Renal pelvis (tissue), 4 donors: ENCODE data around the gene PRPF6. TPM values are rescaled to one million over a fixed set of nuclear protein-coding genes. Genes with fewer than 3 reads are reported as not detected.
"Not testable (repeated sequence)": the region's sequence is repeated elsewhere in the genome, so short reads cannot be mapped to it uniquely, and the experiment has no call there.

Experiments
- DNase-seq: peaks from one replicate; pipeline ENCODE4 v3.0.0-alpha.2; 2013
- polyA plus RNA-seq, 3 donors: library from polyadenylated mRNA; unstranded; fragments of 120-200 nt; gene quantifications; one replicate each; pipeline ENCODE4 v1.2.1, GENCODE V29; 2013; ENCODE audit not compliant: insufficient read length in 3 of 3

Gene PRPF6
- polyA plus RNA-seq, 3 donors = 87.4 to 97.2 (median 92.1) TPM

DNA sequence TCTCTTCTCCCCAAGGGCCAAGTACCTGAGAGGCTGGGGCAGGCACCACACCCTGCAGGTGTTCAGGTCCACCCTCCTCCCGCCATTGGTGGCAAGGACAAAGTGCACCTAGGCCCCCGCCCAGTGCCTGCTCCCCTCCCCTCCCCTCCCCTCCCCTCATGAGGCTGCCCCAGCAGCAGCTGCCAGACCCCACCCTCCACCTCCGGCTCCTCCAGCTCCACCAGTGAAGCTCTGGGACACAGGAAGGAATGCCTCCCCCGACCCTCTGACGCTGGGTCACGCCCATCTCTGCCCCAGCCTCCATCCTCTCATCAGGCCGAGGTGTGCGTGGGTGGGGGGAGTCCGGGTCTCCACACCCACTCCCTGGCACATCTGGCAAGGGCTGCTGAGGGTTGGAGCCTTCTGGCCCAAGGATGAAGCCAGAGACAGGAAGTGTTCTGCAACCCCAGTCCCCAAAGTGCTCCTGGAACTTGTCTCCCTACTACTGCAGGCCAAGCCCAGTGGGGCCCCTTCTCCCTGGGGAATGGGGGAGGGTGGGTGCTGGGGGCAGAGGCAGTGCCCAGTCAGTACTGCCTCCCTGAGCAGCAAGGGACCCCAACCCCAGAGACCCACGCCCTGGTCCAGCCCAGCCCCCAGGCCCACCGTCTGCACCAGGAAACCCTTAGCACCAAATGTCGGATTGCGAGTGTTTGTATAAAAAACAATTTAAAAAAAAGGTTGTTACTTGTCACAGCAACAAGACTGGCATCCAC is 23.1 kb upstream of the PRPF6 start:
- DNase-seq = no peak

- DNase-seq = no peak
These were observed 22.5 kb upstream of the PRPF6 start for GRCh38 chr20:63958471-63958870.

- no peak for DNase-seq
These were observed 21.8 kb upstream of the PRPF6 start for GRCh38 chr20:63958964-63959698.

- no peak for DNase-seq
These were observed 21.2 kb upstream of the PRPF6 start for GRCh38 chr20:63959699-63960075.

GRCh38 chr20:63960654-63961621 is 20.0 kb upstream of the PRPF6 start:
- DNase-seq = not testable (repeated sequence)

DNA sequence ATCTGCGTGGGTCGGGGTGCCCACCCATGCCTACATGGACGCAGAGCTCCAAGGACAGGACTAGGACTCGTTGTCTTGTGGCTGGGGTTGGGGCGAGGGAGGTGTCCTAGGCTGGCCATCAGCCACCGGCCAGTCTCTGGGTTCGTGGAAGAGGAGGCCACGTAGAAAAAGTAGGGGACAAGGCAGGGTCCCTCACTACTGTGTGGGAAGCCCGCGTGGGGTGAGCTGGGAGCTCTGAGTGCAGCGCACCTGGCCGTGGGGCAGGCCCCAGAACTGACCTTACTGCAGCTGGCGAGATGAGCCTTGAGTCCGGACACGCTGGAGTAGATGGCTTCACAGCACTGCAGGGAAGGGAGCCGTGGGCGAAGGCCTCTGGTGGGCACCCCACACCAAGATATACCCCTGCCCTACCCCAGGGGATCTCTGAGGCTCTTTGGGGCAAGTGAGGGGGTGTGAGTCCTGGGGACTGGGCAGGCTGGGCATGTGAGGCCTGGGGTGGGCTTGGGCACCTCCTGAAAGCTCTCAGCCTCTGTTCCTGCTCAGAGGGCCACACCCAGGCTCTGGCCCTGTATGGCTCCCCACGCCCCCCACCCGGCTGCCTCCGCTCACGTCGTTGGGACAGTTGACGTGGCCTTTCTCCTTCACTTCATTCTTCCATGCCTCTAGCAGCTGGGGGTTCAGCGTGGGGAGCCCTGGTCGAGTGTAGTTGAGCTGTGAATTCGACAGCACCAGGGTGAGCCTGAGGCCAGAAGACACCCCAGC is 19.1 kb upstream of the PRPF6 start:
- DNase-seq = no peak

- DNase-seq = no peak
These were observed 18.2 kb upstream of the PRPF6 start for GRCh38 chr20:63962426-63963347.

GRCh38 chr20:63963348-63963741 is 17.6 kb upstream of the PRPF6 start:
- no peak for DNase-seq

GRCh38 chr20:63963784-63964301 is 17.1 kb upstream of the PRPF6 start:
- no peak for DNase-seq

DNA sequence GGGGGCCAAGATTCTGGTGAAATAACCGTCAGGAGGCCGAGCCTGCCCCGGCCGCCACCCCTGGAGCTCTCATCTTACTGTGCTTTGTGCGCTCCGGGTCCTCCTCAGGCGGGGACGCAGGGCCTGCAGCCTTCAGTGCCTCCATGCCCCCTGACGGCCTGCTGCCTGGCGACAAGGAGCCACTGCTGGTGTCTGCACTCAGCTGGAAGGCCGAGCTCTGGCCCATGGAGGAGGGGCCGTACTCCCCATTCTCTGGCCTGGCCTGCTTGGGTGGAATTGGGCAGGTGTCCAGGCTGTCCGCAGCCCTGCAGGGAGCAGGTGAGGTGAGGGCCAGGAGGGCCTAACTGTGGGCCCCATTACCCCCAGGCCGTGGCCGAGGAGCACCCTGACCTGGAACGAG is 16.5 kb upstream of the PRPF6 start:
- DNase-seq = no peak

- no peak for DNase-seq
These were observed 14.6 kb upstream of the PRPF6 start for GRCh38 chr20:63966172-63966943.

DNA sequence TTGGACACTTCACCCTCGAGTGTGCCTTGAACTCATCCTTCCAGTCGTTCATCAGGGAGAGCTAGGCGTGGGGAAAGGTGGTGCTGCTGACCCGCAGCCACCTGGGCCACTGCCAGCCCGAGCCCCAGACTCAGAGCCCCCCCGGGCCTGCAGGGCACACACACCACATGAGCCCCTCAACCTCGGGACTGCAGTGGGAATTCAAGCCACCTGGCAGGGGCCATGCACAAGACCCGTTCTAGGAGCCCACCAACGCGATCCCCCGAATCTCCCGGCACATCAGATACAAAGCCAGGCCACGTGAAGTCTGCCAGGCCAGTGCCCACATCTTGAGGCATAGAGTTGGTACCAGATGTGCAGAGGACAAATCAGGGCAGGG is 14.0 kb upstream of the PRPF6 start:
- no peak for DNase-seq

- DNase-seq = no peak
These were observed 13.4 kb upstream of the PRPF6 start for GRCh38 chr20:63967330-63968135.

GRCh38 chr20:63968136-63968927 is 12.6 kb upstream of the PRPF6 start:
- DNase-seq = no peak

DNA sequence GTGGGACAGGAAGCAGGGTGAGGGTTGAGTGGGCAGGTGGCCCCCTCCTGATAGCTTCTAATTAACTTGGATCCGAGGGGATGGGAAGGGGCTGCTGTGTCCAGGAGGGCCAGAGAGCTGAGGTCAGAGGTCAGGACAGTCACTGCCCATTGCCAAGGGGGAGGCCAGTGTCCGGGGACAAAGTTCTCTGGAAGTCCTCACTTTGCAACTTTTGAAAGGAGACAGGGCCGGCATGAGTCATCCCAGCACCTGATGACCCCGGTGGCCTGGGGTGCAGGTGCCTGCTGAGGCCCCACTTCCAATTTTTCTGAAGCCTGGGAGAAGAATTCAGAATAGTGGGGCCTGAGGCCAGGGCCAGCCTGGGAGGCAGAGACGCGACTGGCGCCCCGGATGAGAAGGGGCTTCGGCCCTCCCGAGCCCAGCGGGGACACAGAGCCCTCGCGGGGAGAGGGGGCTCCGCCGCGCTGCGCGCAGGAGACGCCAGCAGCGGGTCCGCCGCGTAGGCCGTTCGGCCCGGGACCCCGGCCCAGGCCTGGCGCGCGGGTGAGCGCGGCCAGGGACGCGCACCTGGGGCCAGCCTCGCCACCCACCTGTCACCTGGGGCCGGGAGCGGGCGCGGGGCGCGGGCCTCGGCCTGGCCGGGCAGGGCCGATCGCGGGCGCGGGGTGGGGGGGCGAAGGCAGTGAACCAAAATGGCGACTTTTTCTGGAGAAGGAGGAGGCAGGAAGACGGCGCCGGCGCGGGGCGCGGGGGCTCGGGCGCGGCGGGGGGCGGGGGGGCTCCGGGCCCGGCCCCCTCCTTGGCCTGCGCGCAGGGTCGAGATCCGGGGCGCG is 11.8 kb upstream of the PRPF6 start:
- DNase-seq = no peak

DNA sequence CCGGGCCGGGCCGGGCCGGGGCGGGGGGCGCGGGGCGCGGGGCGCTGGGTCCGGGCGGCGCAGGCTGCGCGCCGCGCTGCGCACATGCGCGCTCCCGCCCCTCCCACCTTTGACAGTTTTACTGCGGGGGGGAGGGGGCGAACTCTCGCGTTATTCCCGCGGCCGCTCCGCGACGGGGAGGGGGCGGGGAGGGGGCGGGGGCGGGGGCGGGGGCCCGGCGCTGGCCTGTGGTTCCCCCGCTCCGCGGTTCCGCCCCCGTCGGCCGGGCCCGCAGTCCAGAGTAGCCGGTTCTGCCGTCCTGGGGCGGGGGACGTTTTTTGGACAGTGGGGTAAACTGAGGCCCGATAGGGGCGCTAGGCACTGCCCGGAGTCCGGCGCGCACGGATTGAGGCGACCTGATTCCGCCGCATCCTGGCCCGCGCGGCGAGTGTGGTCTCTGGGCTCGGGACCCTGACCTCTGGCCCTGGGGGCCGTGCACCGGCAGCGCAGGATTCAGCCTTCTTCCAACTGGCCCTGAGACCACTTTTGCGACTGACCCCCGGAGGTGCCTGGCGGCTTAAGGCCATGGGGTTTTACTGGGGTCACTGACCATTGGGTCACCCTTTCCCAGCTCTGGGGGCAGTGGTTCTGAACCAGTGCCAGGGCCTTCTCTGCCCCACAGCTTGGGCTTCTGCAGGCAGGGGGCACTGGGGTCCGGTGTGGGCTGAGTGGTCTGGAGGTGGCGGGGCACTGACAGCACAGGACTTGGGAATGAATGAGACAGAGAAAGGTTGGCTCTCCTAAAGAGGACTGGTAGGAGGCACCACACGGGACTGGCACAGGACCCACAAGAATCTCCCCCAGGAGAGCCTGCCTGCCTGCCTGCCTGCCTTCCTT is 10.9 kb upstream of the PRPF6 start, which contains the start of gene ZNF512B:
Gene ZNF512B (minus strand): TSS at position 93 of the 876 bp plus-strand sequence. CDS start 1,980 bp downstream, outside the sequence.
- no peak for DNase-seq
